Measurements from ENCODE around the gene PDXK.

The PDXK gene

DNA sequence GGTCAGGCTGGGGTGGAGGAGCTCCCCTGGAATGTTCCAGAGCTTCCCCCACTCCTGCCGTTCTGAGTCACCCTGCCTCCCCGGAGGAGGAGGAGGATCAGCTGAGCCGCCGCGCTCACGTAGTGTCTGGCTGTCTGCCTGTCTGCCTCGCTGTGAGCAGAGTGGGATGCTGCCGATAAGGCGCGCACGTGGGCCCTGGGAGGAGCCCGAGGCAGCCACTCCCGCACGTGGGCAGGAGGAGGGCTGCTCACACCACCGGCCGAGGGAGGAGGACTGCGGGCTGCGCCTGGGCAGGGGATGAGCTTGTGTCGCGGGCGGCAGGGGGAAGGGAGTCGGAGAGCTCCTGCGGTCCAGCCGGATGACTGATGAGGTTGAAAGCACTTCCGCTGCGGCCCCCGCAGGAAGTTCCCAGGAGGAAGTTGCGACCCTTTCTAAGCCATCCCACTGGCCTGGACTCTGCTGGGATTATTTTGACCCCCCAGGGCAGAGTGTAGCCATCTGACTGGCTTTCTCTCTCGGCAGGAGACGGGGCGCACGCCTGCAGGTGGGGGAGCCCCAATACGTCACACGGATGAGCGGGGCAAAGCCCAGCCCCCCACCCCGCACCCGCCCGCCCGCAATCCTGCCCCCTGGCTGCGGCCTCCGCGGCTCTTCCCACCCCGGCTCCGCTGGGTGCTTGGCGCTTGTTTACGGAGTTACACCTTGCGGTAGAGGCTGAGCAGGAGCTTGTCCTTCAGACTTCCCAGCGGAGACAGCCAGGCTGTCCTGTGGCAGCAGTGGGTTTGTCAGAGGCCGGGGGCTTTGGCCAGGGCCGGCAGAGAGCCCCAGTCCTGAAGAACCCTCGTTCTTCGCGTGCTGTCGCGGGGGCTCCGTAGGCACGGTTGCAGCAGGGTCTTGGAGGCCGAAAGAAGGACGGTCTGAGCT lies 9.8 kb downstream of the PDXK start:
- Histone ChIP-seq H3K4me1 (ENCODE audit: control insufficient read depth, low read depth, low read length) (peaks cover 2% of the 10 kb centered on the region), H4K8ac (ENCODE audit: low read depth, low read length) (peak overlapping the region; percentile 7), H3K4me3 (ENCODE audit: low read length) (peak overlapping the region; percentile 70), H4K5ac (ENCODE audit: low read length) (no peak overlapping the region), H3K27ac (ENCODE audit: low read depth, low read length) (peak overlapping the region; percentile 53), H3K4ac (ENCODE audit: low read depth, low read length) (peak overlapping the region; percentile 89), H3K23ac (ENCODE audit: low read length) (no peak overlapping the region), H3K79me1 (ENCODE audit: low read length) (peaks cover 15% of the 10 kb centered on the region), H2AK5ac (ENCODE audit: low read length) (peak overlapping the region; percentile 97), H3K56ac (ENCODE audit: low read length) (peak overlapping the region; percentile 95), H3K4me2 (ENCODE audit: low read length) (peak overlapping the region; percentile 89), H2BK5ac (ENCODE audit: low read length) (peak overlapping the region; percentile 65), H3K79me2 (ENCODE audit: control insufficient read depth, insufficient read depth, low read length) (peaks cover 18% of the 10 kb centered on the region), H3K18ac (ENCODE audit: low read length) (peak overlapping the region; percentile 77), H3K27me3 (ENCODE audit: insufficient read depth, low read length, poor library complexity) (no peaks in the 10 kb centered on the region), H3K9ac (ENCODE audit: low read length) (peak overlapping the region; percentile 79), H2BK15ac (replicated peaks; ENCODE audit: low read depth) (no peak overlapping the region), H2BK120ac (ENCODE audit: low read depth, low read length) (no peak overlapping the region), H3K36me3 (ENCODE audit: control insufficient read depth, insufficient read depth, low read length) (peaks cover 1% of the 10 kb centered on the region)
- no CpG with 5 or more reads among the region's 59 CpGs for WGBS (ENCODE audit: extremely low coverage, insufficient coverage, low lambda C conversion rate)
- peak; percentile 95 for DNase-seq

DNA sequence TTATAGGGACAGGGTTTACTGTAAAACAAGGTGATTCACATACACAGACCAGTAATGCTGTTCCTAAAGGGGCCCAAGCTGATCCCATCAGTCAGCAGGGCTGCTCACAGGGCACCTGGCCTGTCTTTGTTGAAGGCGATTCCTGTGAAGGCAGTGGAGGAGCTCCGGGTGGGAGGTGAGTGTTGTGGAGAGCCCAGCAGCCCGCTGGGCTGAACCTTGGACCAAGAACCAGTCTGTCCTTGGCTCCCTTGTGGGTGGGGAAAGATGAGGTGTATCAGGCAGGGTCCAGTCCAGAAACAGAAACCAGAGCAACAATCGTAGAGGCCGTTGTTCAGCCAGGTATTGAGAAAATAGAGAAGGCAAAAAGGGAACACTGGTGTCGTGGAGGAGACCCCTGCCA lies 12.5 kb downstream of the PDXK start:
- H3K18ac ChIP-seq (ENCODE audit: low read length) = no peak overlapping the region
- H4K5ac ChIP-seq (ENCODE audit: low read length) = no peak overlapping the region
- no peak overlapping the region for H3K4me2 ChIP-seq (ENCODE audit: low read length)
- peaks cover 15% of the 10 kb centered on the region for H3K79me1 ChIP-seq (ENCODE audit: low read length)
- H3K4me1 ChIP-seq (ENCODE audit: control insufficient read depth, low read depth, low read length) = peaks cover 2% of the 10 kb centered on the region
- no peak overlapping the region for H3K9ac ChIP-seq (ENCODE audit: low read length)
- no peak overlapping the region for H2BK15ac ChIP-seq (replicated peaks; ENCODE audit: low read depth)
- no peak overlapping the region for H3K4ac ChIP-seq (ENCODE audit: low read depth, low read length)
- no peak for DNase-seq
- peaks cover 18% of the 10 kb centered on the region for H3K79me2 ChIP-seq (ENCODE audit: control insufficient read depth, insufficient read depth, low read length)
- H2AK5ac ChIP-seq (ENCODE audit: low read length) = no peak overlapping the region
- no peak overlapping the region for H3K4me3 ChIP-seq (ENCODE audit: low read length)
- no peak overlapping the region for H2BK120ac ChIP-seq (ENCODE audit: low read depth, low read length)
- H3K56ac ChIP-seq (ENCODE audit: low read length) = no peak overlapping the region
- no CpG with 5 or more reads among the region's 6 CpGs for WGBS (ENCODE audit: extremely low coverage, insufficient coverage, low lambda C conversion rate)
- no peak overlapping the region for H2BK5ac ChIP-seq (ENCODE audit: low read length)
- H3K27ac ChIP-seq (ENCODE audit: low read depth, low read length) = no peak overlapping the region
- H3K27me3 ChIP-seq (ENCODE audit: insufficient read depth, low read length, poor library complexity) = no peaks in the 10 kb centered on the region
- no peak overlapping the region for H3K23ac ChIP-seq (ENCODE audit: low read length)
- H3K36me3 ChIP-seq (ENCODE audit: control insufficient read depth, insufficient read depth, low read length) = no peaks in the 10 kb centered on the region
- H4K8ac ChIP-seq (ENCODE audit: low read depth, low read length) = no peak overlapping the region

DNA sequence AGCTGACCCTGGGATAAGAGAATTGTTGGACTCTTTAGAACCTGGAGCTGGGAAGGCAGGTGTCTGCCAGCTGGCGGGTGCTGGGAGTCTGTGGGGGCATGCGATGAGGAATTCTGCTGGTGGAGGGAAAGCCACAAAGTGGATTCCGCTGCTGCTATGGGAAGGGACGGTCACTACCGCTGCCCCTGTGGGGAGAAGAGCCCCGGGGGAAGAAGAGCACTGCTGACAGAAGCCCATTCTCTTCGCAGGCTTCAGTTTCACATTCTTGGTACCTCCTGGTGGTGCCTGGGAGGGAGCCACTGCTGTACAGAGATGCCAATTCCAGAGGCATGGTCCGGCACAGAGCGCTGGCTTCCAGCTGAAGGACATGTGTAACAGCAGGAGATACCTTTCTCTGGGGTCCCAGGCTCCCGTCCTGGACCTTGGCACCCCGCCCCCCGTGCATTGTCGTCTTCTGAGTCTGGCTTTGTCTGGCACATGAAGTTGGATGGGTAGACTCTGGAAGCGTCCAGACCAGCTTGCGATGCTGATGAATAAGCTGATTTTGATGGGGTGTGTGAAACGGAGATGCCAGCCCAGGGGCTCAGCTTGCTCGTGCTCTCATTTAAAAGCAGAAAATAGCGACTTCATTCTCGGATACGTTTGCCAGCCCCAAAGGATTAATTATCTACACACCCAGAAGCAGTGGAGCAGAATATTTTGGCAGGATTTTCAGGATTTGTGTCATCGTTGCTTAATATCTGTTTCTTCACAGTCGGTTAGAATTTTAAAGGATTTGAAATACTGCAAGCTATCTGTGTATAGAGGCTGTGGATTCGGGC lies 13.2 kb downstream of the PDXK start:
- H3K36me3 ChIP-seq (ENCODE audit: control insufficient read depth, insufficient read depth, low read length) = no peaks in the 10 kb centered on the region
- H3K9ac ChIP-seq (ENCODE audit: low read length) = no peak overlapping the region
- no peak overlapping the region for H3K56ac ChIP-seq (ENCODE audit: low read length)
- no peak overlapping the region for H2BK15ac ChIP-seq (replicated peaks; ENCODE audit: low read depth)
- no peak overlapping the region for H4K8ac ChIP-seq (ENCODE audit: low read depth, low read length)
- no peak for DNase-seq
- no peak overlapping the region for H2BK5ac ChIP-seq (ENCODE audit: low read length)
- H3K27me3 ChIP-seq (ENCODE audit: insufficient read depth, low read length, poor library complexity) = no peaks in the 10 kb centered on the region
- no peak overlapping the region for H3K4me2 ChIP-seq (ENCODE audit: low read length)
- peaks cover 2% of the 10 kb centered on the region for H3K4me1 ChIP-seq (ENCODE audit: control insufficient read depth, low read depth, low read length)
- H3K27ac ChIP-seq (ENCODE audit: low read depth, low read length) = no peak overlapping the region
- peaks cover 12% of the 10 kb centered on the region for H3K79me1 ChIP-seq (ENCODE audit: low read length)
- no peak overlapping the region for H2BK120ac ChIP-seq (ENCODE audit: low read depth, low read length)
- H3K23ac ChIP-seq (ENCODE audit: low read length) = no peak overlapping the region
- peaks cover 16% of the 10 kb centered on the region for H3K79me2 ChIP-seq (ENCODE audit: control insufficient read depth, insufficient read depth, low read length)
- H2AK5ac ChIP-seq (ENCODE audit: low read length) = no peak overlapping the region
- no peak overlapping the region for H3K4ac ChIP-seq (ENCODE audit: low read depth, low read length)
- no peak overlapping the region for H3K4me3 ChIP-seq (ENCODE audit: low read length)
- H4K5ac ChIP-seq (ENCODE audit: low read length) = no peak overlapping the region
- WGBS (ENCODE audit: extremely low coverage, insufficient coverage, low lambda C conversion rate) = no CpG with 5 or more reads among the region's 23 CpGs
- no peak overlapping the region for H3K18ac ChIP-seq (ENCODE audit: low read length)

GRCh38 chr21:43733060-43733459 lies 14.1 kb downstream of the PDXK start:
- H3K36me3 ChIP-seq (ENCODE audit: control insufficient read depth, insufficient read depth, low read length) = no peaks in the 10 kb centered on the region
- H3K4ac ChIP-seq (ENCODE audit: low read depth, low read length) = no peak overlapping the region
- H3K79me1 ChIP-seq (ENCODE audit: low read length) = peaks cover 10% of the 10 kb centered on the region
- H3K56ac ChIP-seq (ENCODE audit: low read length) = no peak overlapping the region
- no peak overlapping the region for H4K5ac ChIP-seq (ENCODE audit: low read length)
- no peak overlapping the region for H2BK15ac ChIP-seq (replicated peaks; ENCODE audit: low read depth)
- H3K4me1 ChIP-seq (ENCODE audit: control insufficient read depth, low read depth, low read length) = no peaks in the 10 kb centered on the region
- WGBS (ENCODE audit: extremely low coverage, insufficient coverage, low lambda C conversion rate) = no CpG with 5 or more reads among the region's 10 CpGs
- no peak overlapping the region for H3K4me3 ChIP-seq (ENCODE audit: low read length)
- H3K27ac ChIP-seq (ENCODE audit: low read depth, low read length) = no peak overlapping the region
- H2BK5ac ChIP-seq (ENCODE audit: low read length) = no peak overlapping the region
- no peak overlapping the region for H3K4me2 ChIP-seq (ENCODE audit: low read length)
- H2AK5ac ChIP-seq (ENCODE audit: low read length) = no peak overlapping the region
- no peak overlapping the region for H4K8ac ChIP-seq (ENCODE audit: low read depth, low read length)
- H3K18ac ChIP-seq (ENCODE audit: low read length) = no peak overlapping the region
- no peak overlapping the region for H2BK120ac ChIP-seq (ENCODE audit: low read depth, low read length)
- H3K79me2 ChIP-seq (ENCODE audit: control insufficient read depth, insufficient read depth, low read length) = peaks cover 11% of the 10 kb centered on the region
- H3K23ac ChIP-seq (ENCODE audit: low read length) = no peak overlapping the region
- no peak overlapping the region for H3K9ac ChIP-seq (ENCODE audit: low read length)
- H3K27me3 ChIP-seq (ENCODE audit: insufficient read depth, low read length, poor library complexity) = no peaks in the 10 kb centered on the region
- DNase-seq = no peak

- H2BK5ac ChIP-seq (ENCODE audit: low read length) = no peak overlapping the region
- no peak overlapping the region for H3K9ac ChIP-seq (ENCODE audit: low read length)
- H2BK15ac ChIP-seq (replicated peaks; ENCODE audit: low read depth) = no peak overlapping the region
- no peak overlapping the region for H3K4me3 ChIP-seq (ENCODE audit: low read length)
- H3K4me1 ChIP-seq (ENCODE audit: control insufficient read depth, low read depth, low read length) = no peaks in the 10 kb centered on the region
- no peaks in the 10 kb centered on the region for H3K36me3 ChIP-seq (ENCODE audit: control insufficient read depth, insufficient read depth, low read length)
- no peak overlapping the region for H3K23ac ChIP-seq (ENCODE audit: low read length)
- H2AK5ac ChIP-seq (ENCODE audit: low read length) = no peak overlapping the region
- no peak overlapping the region for H3K4me2 ChIP-seq (ENCODE audit: low read length)
- peaks cover 10% of the 10 kb centered on the region for H3K79me1 ChIP-seq (ENCODE audit: low read length)
- H3K27ac ChIP-seq (ENCODE audit: low read depth, low read length) = no peak overlapping the region
- H3K18ac ChIP-seq (ENCODE audit: low read length) = no peak overlapping the region
- peaks cover 11% of the 10 kb centered on the region for H3K79me2 ChIP-seq (ENCODE audit: control insufficient read depth, insufficient read depth, low read length)
- DNase-seq = no peak
- H2BK120ac ChIP-seq (ENCODE audit: low read depth, low read length) = no peak overlapping the region
- H3K56ac ChIP-seq (ENCODE audit: low read length) = no peak overlapping the region
- H4K5ac ChIP-seq (ENCODE audit: low read length) = no peak overlapping the region
- H3K4ac ChIP-seq (ENCODE audit: low read depth, low read length) = no peak overlapping the region
- no peaks in the 10 kb centered on the region for H3K27me3 ChIP-seq (ENCODE audit: insufficient read depth, low read length, poor library complexity)
- WGBS (ENCODE audit: extremely low coverage, insufficient coverage, low lambda C conversion rate) = no CpG with 5 or more reads among the region's 15 CpGs
- H4K8ac ChIP-seq (ENCODE audit: low read depth, low read length) = no peak overlapping the region
Observed at GRCh38 chr21:43733529-43734071, 14.7 kb downstream of the PDXK start.
